Effector CD8-positive, alpha-beta T cell (primary cell): ENCODE results near the gene SLC29A1.

Source experiments
- DNase-seq: peaks from one replicate; lab custom pipeline; 2025; lab: John Stamatoyannopoulos, UW

SLC29A1 gene

GRCh38 chr6:44237021-44237812, 13.8 kb downstream of the SLC29A1 start:
- peak; percentile 47 for DNase-seq

- peak; percentile 60 for DNase-seq
Measured at GRCh38 chr6:44237813-44238433, 14.5 kb downstream of the SLC29A1 start.

- no peak for DNase-seq
Measured at GRCh38 chr6:44238687-44239350, 15.4 kb downstream of the SLC29A1 start.

GRCh38 chr6:44243345-44243744, 19.9 kb downstream of the SLC29A1 start:
- DNase-seq = no peak

GRCh38 chr6:44245391-44245911, 22.1 kb downstream of the SLC29A1 start:
- DNase-seq = no peak

GRCh38 chr6:44245912-44246662, 22.7 kb downstream of the SLC29A1 start:
- DNase-seq = peak; percentile 72

GRCh38 chr6:44246663-44247337, 23.4 kb downstream of the SLC29A1 start, which contains the start of gene HSP90AB1:
TSS of gene HSP90AB1 (plus strand) at chr6:44247101. CDS start at chr6:44248630, 1,529 bp downstream.
- DNase-seq = peak; percentile 96

- peak; percentile 65 for DNase-seq
Measured at GRCh38 chr6:44247338-44248302, 24.2 kb downstream of the SLC29A1 start.

GRCh38 chr6:44248579-44248978, 25.2 kb downstream of the SLC29A1 start:
- no peak for DNase-seq

GRCh38 chr6:44249082-44249748, 25.8 kb downstream of the SLC29A1 start:
- DNase-seq = no peak

- no peak for DNase-seq
Measured at GRCh38 chr6:44250067-44250717, 26.8 kb downstream of the SLC29A1 start.

- no peak for DNase-seq
Measured at GRCh38 chr6:44250718-44251123, 27.3 kb downstream of the SLC29A1 start.

- no peak for DNase-seq
Measured at GRCh38 chr6:44251576-44252524, 28.5 kb downstream of the SLC29A1 start.

- DNase-seq = peak; percentile 52
Measured at GRCh38 chr6:44253307-44254101, 30.1 kb downstream of the SLC29A1 start.

- no peak for DNase-seq
Measured at GRCh38 chr6:44254191-44255104, 31.1 kb downstream of the SLC29A1 start.
